Activated naive CD8-positive, alpha-beta T cell (primary cell): ENCODE measurements around the gene S1PR4.
"Not testable (repeated sequence)": the region's sequence is repeated elsewhere in the genome, so short reads cannot be mapped to it uniquely, and the experiment has no call there.

Experiments used
- H3K27ac Mint-ChIP-seq: one replicate; pipeline ENCODE4 v1.8.0; 2021; ENCODE audit warnings: mixed read lengths
- H3K27me3 Mint-ChIP-seq: one replicate; pipeline ENCODE4 v1.8.0; 2021; ENCODE audit warnings: mixed read lengths
- H3K36me3 Mint-ChIP-seq: one replicate; pipeline ENCODE4 v1.8.0; 2021; ENCODE audit warnings: mixed read lengths
- H3K4me1 Mint-ChIP-seq: one replicate; pipeline ENCODE4 v1.8.0; 2021; ENCODE audit warnings: low read depth, mixed read lengths
- H3K4me3 Mint-ChIP-seq: one replicate; pipeline ENCODE4 v1.8.0; 2021; ENCODE audit warnings: mild to moderate bottlenecking, mixed read lengths
- H3K9me3 Mint-ChIP-seq: one replicate; pipeline ENCODE4 v1.8.0; 2021; ENCODE audit warnings: low read depth, mixed read lengths

The S1PR4 gene

GRCh38 chr19:3207461-3208242 lies 29.1 kb downstream of the S1PR4 start:
- Mint-ChIP-seq H3K36me3 (no peaks in the 10 kb centered on the region), H3K27ac (no peak overlapping the region), H3K9me3 (no peaks in the 10 kb centered on the region), H3K4me1 (no peaks in the 10 kb centered on the region), H3K4me3 (no peak overlapping the region), H3K27me3 (no peaks in the 10 kb centered on the region)

GRCh38 chr19:3208317-3209207 lies 30.0 kb downstream of the S1PR4 start:
- Mint-ChIP-seq H3K9me3 (no peaks in the 10 kb centered on the region), H3K4me3 (no peak overlapping the region), H3K36me3 (no peaks in the 10 kb centered on the region), H3K27me3 (no peaks in the 10 kb centered on the region), H3K4me1 (no peaks in the 10 kb centered on the region), H3K27ac (no peak overlapping the region)

GRCh38 chr19:3210347-3211017 lies 31.9 kb downstream of the S1PR4 start:
- Mint-ChIP-seq H3K36me3 (no peaks in the 10 kb centered on the region), H3K9me3 (no peaks in the 10 kb centered on the region), H3K27ac (no peak overlapping the region), H3K4me3 (no peak overlapping the region), H3K27me3 (no peaks in the 10 kb centered on the region), H3K4me1 (no peaks in the 10 kb centered on the region)

GRCh38 chr19:3211191-3211590 lies 32.6 kb downstream of the S1PR4 start:
- H3K27me3 Mint-ChIP-seq: no peaks in the 10 kb centered on the region
- no peaks in the 10 kb centered on the region for H3K4me1 Mint-ChIP-seq
- H3K9me3 Mint-ChIP-seq: no peaks in the 10 kb centered on the region
- no peaks in the 10 kb centered on the region for H3K36me3 Mint-ChIP-seq
- H3K27ac Mint-ChIP-seq: no peak overlapping the region
- H3K4me3 Mint-ChIP-seq: no peak overlapping the region

GRCh38 chr19:3213159-3213558 lies 34.6 kb downstream of the S1PR4 start:
- Mint-ChIP-seq H3K9me3 (no peaks in the 10 kb centered on the region), H3K4me3 (no peak overlapping the region), H3K4me1 (no peaks in the 10 kb centered on the region), H3K27ac (no peak overlapping the region), H3K36me3 (no peaks in the 10 kb centered on the region), H3K27me3 (no peaks in the 10 kb centered on the region)

GRCh38 chr19:3216874-3217273 lies 38.3 kb downstream of the S1PR4 start:
- no peaks in the 10 kb centered on the region for H3K27me3 Mint-ChIP-seq
- H3K4me3 Mint-ChIP-seq: no peak overlapping the region
- no peaks in the 10 kb centered on the region for H3K9me3 Mint-ChIP-seq
- H3K27ac Mint-ChIP-seq: no peak overlapping the region
- H3K36me3 Mint-ChIP-seq: no peaks in the 10 kb centered on the region
- no peaks in the 10 kb centered on the region for H3K4me1 Mint-ChIP-seq

- Mint-ChIP-seq H3K4me3 (no peak overlapping the region), H3K9me3 (no peaks in the 10 kb centered on the region), H3K27me3 (no peaks in the 10 kb centered on the region), H3K27ac (no peak overlapping the region), H3K4me1 (no peaks in the 10 kb centered on the region), H3K36me3 (no peaks in the 10 kb centered on the region)
Observed at GRCh38 chr19:3220576-3220975, 42.0 kb downstream of the S1PR4 start.

GRCh38 chr19:3221576-3221975 lies 43.0 kb downstream of the S1PR4 start:
- H3K4me1 Mint-ChIP-seq, H3K36me3 Mint-ChIP-seq, H3K4me3 Mint-ChIP-seq, H3K27me3 Mint-ChIP-seq, H3K9me3 Mint-ChIP-seq, H3K27ac Mint-ChIP-seq: not testable (repeated sequence)

GRCh38 chr19:3222709-3223108 lies 44.1 kb downstream of the S1PR4 start:
- Mint-ChIP-seq H3K36me3 (no peaks in the 10 kb centered on the region), H3K27ac (no peak overlapping the region), H3K9me3 (no peaks in the 10 kb centered on the region), H3K4me1 (no peaks in the 10 kb centered on the region), H3K4me3 (no peak overlapping the region), H3K27me3 (peaks cover 4% of the 10 kb centered on the region)

- no peaks in the 10 kb centered on the region for H3K4me1 Mint-ChIP-seq
- H3K36me3 Mint-ChIP-seq: no peaks in the 10 kb centered on the region
- H3K4me3 Mint-ChIP-seq: peak within 1 kb of the TSS; percentile 44
Observed at GRCh38 chr19:3224346-3225168, 46.0 kb downstream of the S1PR4 start, which contains the start of gene CELF5. CELF5 (plus strand) TSS chr19:3224661; CDS start chr19:3224740, 79 bp downstream.

GRCh38 chr19:3225169-3225485 lies 46.6 kb downstream of the S1PR4 start:
- Mint-ChIP-seq H3K36me3 (no peaks in the 10 kb centered on the region), H3K27me3 (peaks cover 6% of the 10 kb centered on the region), H3K4me1 (no peaks in the 10 kb centered on the region), H3K27ac (no peak overlapping the region), H3K9me3 (no peaks in the 10 kb centered on the region), H3K4me3 (no peak overlapping the region)

More at GRCh38 chr19:3224346-3225168, 46.0 kb downstream of the S1PR4 start, which contains the start of gene CELF5:
- Mint-ChIP-seq H3K27ac (no peak within 1 kb of the TSS), H3K27me3 (peaks cover 6% of the 10 kb centered on the region), H3K9me3 (no peaks in the 10 kb centered on the region)

GRCh38 chr19:3225677-3226093 lies 47.1 kb downstream of the S1PR4 start:
- H3K36me3 Mint-ChIP-seq: no peaks in the 10 kb centered on the region
- no peaks in the 10 kb centered on the region for H3K4me1 Mint-ChIP-seq
- no peak overlapping the region for H3K4me3 Mint-ChIP-seq

GRCh38 chr19:3227054-3227626 lies 48.6 kb downstream of the S1PR4 start:
- Mint-ChIP-seq H3K4me1 (no peaks in the 10 kb centered on the region), H3K27ac (no peak overlapping the region), H3K36me3 (no peaks in the 10 kb centered on the region), H3K4me3 (no peak overlapping the region), H3K27me3 (peaks cover 6% of the 10 kb centered on the region), H3K9me3 (no peaks in the 10 kb centered on the region)

More at GRCh38 chr19:3225677-3226093, 47.1 kb downstream of the S1PR4 start:
- Mint-ChIP-seq H3K27me3 (peaks cover 6% of the 10 kb centered on the region), H3K9me3 (no peaks in the 10 kb centered on the region), H3K27ac (no peak overlapping the region)

- no peak overlapping the region for H3K4me3 Mint-ChIP-seq
- H3K36me3 Mint-ChIP-seq: no peaks in the 10 kb centered on the region
- H3K27me3 Mint-ChIP-seq: peaks cover 6% of the 10 kb centered on the region
- H3K9me3 Mint-ChIP-seq: no peaks in the 10 kb centered on the region
- H3K4me1 Mint-ChIP-seq: no peaks in the 10 kb centered on the region
- H3K27ac Mint-ChIP-seq: no peak overlapping the region
Observed at GRCh38 chr19:3229346-3229743, 50.8 kb downstream of the S1PR4 start.
